HUES6 (cell line): ENCODE results near the gene CASZ1.

Experiments used
- H3K27ac ChIP-seq: 2 replicates; pipeline ENCODE4 v1.7.0; 2013; ENCODE audit warnings: low read depth, mild to moderate bottlenecking, low read length, inconsistent platforms
- H3K27me3 ChIP-seq: 2 replicates; pipeline ENCODE4 v1.6.1; 2013; ENCODE audit warnings: low read length; ENCODE audit not compliant: control insufficient read depth, insufficient read depth
- H3K36me3 ChIP-seq: 2 replicates; pipeline ENCODE4 v1.6.1; 2013; ENCODE audit warnings: low read length; ENCODE audit not compliant: control insufficient read depth, insufficient read depth
- H3K4me1 ChIP-seq: 2 replicates; pipeline ENCODE4 v1.6.1; 2013; ENCODE audit warnings: low read length; ENCODE audit not compliant: control insufficient read depth, insufficient read depth
- H3K4me3 ChIP-seq: 2 replicates; pipeline ENCODE4 v1.5.1; 2013; ENCODE audit warnings: low read depth, low read length
- H3K9ac ChIP-seq: one replicate; pipeline ENCODE4 v1.6.1; 2013; ENCODE audit warnings: mild to moderate bottlenecking, low read length
- H3K9me3 ChIP-seq: 2 replicates; pipeline ENCODE4 v1.6.1; 2013; ENCODE audit warnings: low read depth, low read length; ENCODE audit not compliant: control insufficient read depth, insufficient read depth

Gene CASZ1

GRCh38 chr1:10733474-10734366 lies 62.7 kb downstream of the CASZ1 start:
- Histone ChIP-seq H3K27me3 (no peaks in the 10 kb centered on the region; the same call in 1 of the 2 replicates), H3K36me3 (no peaks in the 10 kb centered on the region), H3K27ac (no peak overlapping the region), H3K4me1 (peaks cover 31% of the 10 kb centered on the region), H3K4me3 (no peak overlapping the region), H3K9me3 (no peaks in the 10 kb centered on the region), H3K9ac (no peak overlapping the region)

GRCh38 chr1:10730985-10731384 lies 65.5 kb downstream of the CASZ1 start:
- no peak overlapping the region for H3K27ac ChIP-seq
- H3K4me3 ChIP-seq: no peak overlapping the region
- no peaks in the 10 kb centered on the region; the same call in 1 of the 2 replicates for H3K27me3 ChIP-seq
- H3K9me3 ChIP-seq: no peaks in the 10 kb centered on the region
- no peaks in the 10 kb centered on the region for H3K36me3 ChIP-seq
- H3K9ac ChIP-seq: no peak overlapping the region
- peaks cover 20% of the 10 kb centered on the region for H3K4me1 ChIP-seq

DNA sequence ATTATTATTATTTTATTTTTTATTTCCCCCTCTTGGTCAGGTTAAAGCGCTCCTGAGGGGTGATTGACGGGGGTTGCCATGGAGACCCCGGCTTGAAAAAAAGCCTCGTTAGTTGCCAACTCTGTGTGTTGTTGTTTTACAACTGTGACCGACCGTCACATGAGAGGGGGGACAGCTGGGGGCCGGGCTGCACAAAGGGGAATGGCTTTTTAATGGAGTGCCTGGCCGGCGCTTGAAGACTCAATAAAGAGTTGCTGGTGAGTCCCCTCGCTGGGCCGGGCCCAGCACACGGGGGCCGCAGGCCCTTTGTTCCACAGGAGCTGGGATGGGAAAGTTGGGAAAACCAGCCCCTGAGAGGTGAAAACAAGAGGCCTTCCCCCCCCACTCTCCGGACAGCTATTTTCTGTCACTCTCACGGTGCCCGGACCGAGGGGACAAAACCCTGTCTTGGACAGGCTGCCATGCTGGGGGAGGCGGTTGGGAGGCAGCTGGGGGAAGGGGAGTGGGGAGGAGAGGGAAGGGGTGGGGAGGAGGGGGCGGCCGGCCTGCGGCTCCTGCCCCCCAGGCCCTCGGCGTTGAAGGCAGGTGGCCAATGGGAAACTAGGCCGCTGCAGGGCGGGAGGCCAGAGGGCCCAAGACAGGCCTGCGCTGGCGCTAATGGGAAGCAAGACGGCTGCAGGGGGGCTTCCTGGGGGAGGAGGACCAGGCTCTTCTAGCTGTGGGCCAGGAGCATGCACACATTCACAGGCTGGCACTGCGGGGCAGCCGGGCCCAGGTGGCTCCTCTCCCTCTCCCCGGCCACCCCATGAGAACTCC lies 67.6 kb downstream of the CASZ1 start:
- Histone ChIP-seq H3K9ac (no peak overlapping the region), H3K4me1 (peaks cover 2% of the 10 kb centered on the region), H3K27me3 (no peaks in the 10 kb centered on the region; the same call in 1 of the 2 replicates), H3K36me3 (no peaks in the 10 kb centered on the region), H3K9me3 (no peaks in the 10 kb centered on the region), H3K27ac (no peak overlapping the region), H3K4me3 (no peak overlapping the region)

DNA sequence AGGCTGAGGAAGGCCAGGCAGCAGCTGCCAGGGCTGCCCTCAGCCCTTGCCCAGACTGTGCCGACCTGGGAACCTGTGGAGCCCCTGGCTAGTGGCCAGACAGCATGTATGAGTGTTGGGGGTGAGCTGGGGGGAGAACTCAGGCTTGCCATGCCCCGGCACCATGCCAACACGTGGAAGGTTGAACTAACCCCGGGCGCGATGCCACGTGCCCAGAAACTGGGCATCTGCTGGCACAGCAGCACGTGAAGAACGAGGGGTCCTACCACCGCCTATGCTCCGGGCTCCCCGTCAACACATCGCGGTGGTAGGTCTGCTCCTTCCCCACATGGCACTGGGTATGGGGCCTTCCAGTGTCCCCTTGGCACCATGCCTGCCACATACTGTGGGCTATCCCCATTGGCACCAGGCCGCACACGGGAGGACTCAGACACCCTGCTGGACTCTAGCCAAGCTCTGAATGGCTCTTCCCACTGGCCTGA lies 68.7 kb downstream of the CASZ1 start:
- Histone ChIP-seq H3K27me3 (peaks cover 3% of the 10 kb centered on the region; the same call in 1 of the 2 replicates), H3K4me1 (no peaks in the 10 kb centered on the region; the same call in 1 of the 2 replicates), H3K9me3 (no peaks in the 10 kb centered on the region), H3K9ac (no peak overlapping the region), H3K27ac (no peak overlapping the region), H3K36me3 (no peaks in the 10 kb centered on the region), H3K4me3 (no peak overlapping the region)

- no peak overlapping the region for H3K27ac ChIP-seq
- no peak overlapping the region for H3K9ac ChIP-seq
- no peak overlapping the region for H3K4me3 ChIP-seq
Measured at GRCh38 chr1:10726355-10726754, 70.1 kb downstream of the CASZ1 start.

DNA sequence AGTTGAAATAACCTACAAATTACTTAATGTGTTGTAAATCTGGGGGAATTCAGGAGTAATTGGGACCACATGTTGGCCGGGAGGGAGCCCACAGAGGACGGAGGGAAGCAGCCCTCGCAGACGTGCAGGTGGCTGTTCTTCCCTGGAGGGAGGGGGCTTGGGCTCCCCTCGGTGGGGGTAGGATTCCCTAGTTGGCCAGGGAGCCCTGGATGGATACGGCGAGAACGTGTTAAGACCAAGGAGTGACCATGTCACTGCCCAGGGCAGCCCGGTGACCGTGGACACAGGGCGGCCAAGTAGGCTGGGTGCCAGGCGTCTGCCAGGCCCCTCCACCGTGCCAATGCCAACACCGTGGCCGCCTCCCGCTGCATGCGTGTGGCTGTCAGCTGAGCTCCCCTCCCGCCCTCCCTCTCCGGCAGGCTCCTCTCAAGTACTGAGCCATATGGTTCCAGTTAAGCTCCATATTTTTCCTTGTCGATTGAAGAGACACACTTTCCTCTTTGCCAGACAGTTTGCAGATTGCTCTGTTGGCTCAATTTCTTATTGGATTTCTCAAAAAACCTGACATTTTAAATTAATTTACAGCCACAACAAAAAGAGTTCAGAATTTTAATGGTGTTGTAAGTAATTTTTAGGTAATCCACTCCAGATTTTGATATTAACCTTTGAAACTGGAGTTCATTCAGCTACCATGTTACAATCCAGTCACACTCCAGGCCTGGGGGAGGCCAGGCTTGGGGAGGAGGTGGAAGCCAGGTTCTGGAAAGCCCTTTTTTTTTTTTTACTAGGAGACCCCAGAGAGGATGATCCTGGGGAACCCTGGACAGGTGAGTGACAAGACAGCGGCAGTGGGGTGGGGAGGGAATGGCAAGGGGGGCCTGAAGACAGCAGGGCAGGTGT lies 71.2 kb downstream of the CASZ1 start:
- Histone ChIP-seq H3K36me3 (no peaks in the 10 kb centered on the region), H3K27me3 (peaks cover 3% of the 10 kb centered on the region; the same call in 1 of the 2 replicates), H3K9me3 (no peaks in the 10 kb centered on the region), H3K27ac (no peak overlapping the region), H3K4me3 (no peak overlapping the region), H3K9ac (no peak overlapping the region), H3K4me1 (peaks cover 13% of the 10 kb centered on the region)

More at GRCh38 chr1:10726355-10726754, 70.1 kb downstream of the CASZ1 start:
- Histone ChIP-seq H3K36me3 (no peaks in the 10 kb centered on the region), H3K27me3 (peaks cover 3% of the 10 kb centered on the region; the same call in 1 of the 2 replicates), H3K9me3 (no peaks in the 10 kb centered on the region), H3K4me1 (peaks cover 6% of the 10 kb centered on the region)

- Histone ChIP-seq H3K4me3 (no peak overlapping the region), H3K36me3 (no peaks in the 10 kb centered on the region), H3K4me1 (peaks cover 13% of the 10 kb centered on the region), H3K9me3 (no peaks in the 10 kb centered on the region), H3K9ac (no peak overlapping the region), H3K27me3 (peaks cover 3% of the 10 kb centered on the region; the same call in 1 of the 2 replicates), H3K27ac (no peak overlapping the region)
Measured at GRCh38 chr1:10724511-10724910, 71.9 kb downstream of the CASZ1 start.

GRCh38 chr1:10724052-10724494 lies 72.4 kb downstream of the CASZ1 start:
- Histone ChIP-seq H3K4me3 (no peak overlapping the region), H3K27me3 (peaks cover 3% of the 10 kb centered on the region; the same call in 1 of the 2 replicates), H3K9me3 (no peaks in the 10 kb centered on the region), H3K9ac (no peak overlapping the region), H3K27ac (no peak overlapping the region), H3K4me1 (peaks cover 13% of the 10 kb centered on the region), H3K36me3 (no peaks in the 10 kb centered on the region)

GRCh38 chr1:10723317-10723716 lies 73.1 kb downstream of the CASZ1 start:
- Histone ChIP-seq H3K27ac (no peak overlapping the region), H3K27me3 (peaks cover 3% of the 10 kb centered on the region; the same call in 1 of the 2 replicates)

GRCh38 chr1:10722803-10723202 lies 73.6 kb downstream of the CASZ1 start:
- peaks cover 13% of the 10 kb centered on the region for H3K4me1 ChIP-seq
- peaks cover 3% of the 10 kb centered on the region; the same call in 1 of the 2 replicates for H3K27me3 ChIP-seq
- H3K4me3 ChIP-seq: no peak overlapping the region
- no peaks in the 10 kb centered on the region for H3K36me3 ChIP-seq
- no peaks in the 10 kb centered on the region for H3K9me3 ChIP-seq
- no peak overlapping the region for H3K27ac ChIP-seq
- no peak overlapping the region for H3K9ac ChIP-seq

More at GRCh38 chr1:10723317-10723716, 73.1 kb downstream of the CASZ1 start:
- no peaks in the 10 kb centered on the region for H3K9me3 ChIP-seq
- H3K4me3 ChIP-seq: no peak overlapping the region
- no peak overlapping the region for H3K9ac ChIP-seq
- peaks cover 13% of the 10 kb centered on the region for H3K4me1 ChIP-seq
- H3K36me3 ChIP-seq: no peaks in the 10 kb centered on the region
